Activated gamma-delta T cell (primary cell): ENCODE data around the gene APPBP2.
"Not testable (repeated sequence)": the region's sequence is repeated elsewhere in the genome, so short reads cannot be mapped to it uniquely, and the experiment has no call there.

Source experiments
- DNase-seq: peaks from one replicate; lab custom pipeline; 2025; lab: John Stamatoyannopoulos, UW

The APPBP2 gene

GRCh38 chr17:60534010-60534555, 8.0 kb upstream of the APPBP2 start:
- no peak for DNase-seq

- no peak for DNase-seq
These were observed 3.8 kb upstream of the APPBP2 start for GRCh38 chr17:60529806-60530205.

- no peak for DNase-seq
These were observed 2.8 kb upstream of the APPBP2 start for GRCh38 chr17:60528828-60529227.

- no peak for DNase-seq
These were observed 1.7 kb upstream of the APPBP2 start for GRCh38 chr17:60527701-60528100.

GRCh38 chr17:60526726-60527125, 684 bp upstream of the APPBP2 start:
- no peak for DNase-seq

- DNase-seq: no peak
These were observed 736 bp downstream of the APPBP2 start for GRCh38 chr17:60525328-60525684.

GRCh38 chr17:60524463-60525327, 1.3 kb downstream of the APPBP2 start:
- DNase-seq: no peak

- no peak for DNase-seq
These were observed 2.2 kb downstream of the APPBP2 start for GRCh38 chr17:60523822-60524221.

- DNase-seq: no peak
These were observed 3.0 kb downstream of the APPBP2 start for GRCh38 chr17:60522889-60523626.

- DNase-seq: no peak
These were observed 6.2 kb downstream of the APPBP2 start for GRCh38 chr17:60519795-60520194.

GRCh38 chr17:60515683-60516082, 10.4 kb downstream of the APPBP2 start:
- DNase-seq: not testable (repeated sequence)

- not testable (repeated sequence) for DNase-seq
These were observed 10.8 kb downstream of the APPBP2 start for GRCh38 chr17:60515199-60515598.

- DNase-seq: no peak
These were observed 11.5 kb downstream of the APPBP2 start for GRCh38 chr17:60514500-60514899.

- no peak for DNase-seq
These were observed 12.0 kb downstream of the APPBP2 start for GRCh38 chr17:60514053-60514452.

- no peak for DNase-seq
These were observed 13.0 kb downstream of the APPBP2 start for GRCh38 chr17:60513014-60513413.

GRCh38 chr17:60510723-60511122, 15.3 kb downstream of the APPBP2 start:
- no peak for DNase-seq

GRCh38 chr17:60510031-60510430, 16.0 kb downstream of the APPBP2 start:
- DNase-seq: no peak

GRCh38 chr17:60508384-60508980, 17.6 kb downstream of the APPBP2 start:
- no peak for DNase-seq

- DNase-seq: no peak
These were observed 19.7 kb downstream of the APPBP2 start for GRCh38 chr17:60506312-60506711.

- DNase-seq: no peak
These were observed 23.9 kb downstream of the APPBP2 start for GRCh38 chr17:60502145-60502544.

GRCh38 chr17:60501589-60501988, 24.5 kb downstream of the APPBP2 start:
- no peak for DNase-seq

- DNase-seq: no peak
These were observed 30.0 kb downstream of the APPBP2 start for GRCh38 chr17:60496041-60496440.

GRCh38 chr17:60495260-60495659, 30.8 kb downstream of the APPBP2 start:
- DNase-seq: no peak
